Measurements from ENCODE around the gene PGAM5. TPM values are rescaled to one million over a fixed set of nuclear protein-coding genes. Genes with fewer than 3 reads are reported as not detected.

Gene PGAM5
- total RNA-seq, 1 experiment from 2014 or later, result 78.1 TPM

DNA sequence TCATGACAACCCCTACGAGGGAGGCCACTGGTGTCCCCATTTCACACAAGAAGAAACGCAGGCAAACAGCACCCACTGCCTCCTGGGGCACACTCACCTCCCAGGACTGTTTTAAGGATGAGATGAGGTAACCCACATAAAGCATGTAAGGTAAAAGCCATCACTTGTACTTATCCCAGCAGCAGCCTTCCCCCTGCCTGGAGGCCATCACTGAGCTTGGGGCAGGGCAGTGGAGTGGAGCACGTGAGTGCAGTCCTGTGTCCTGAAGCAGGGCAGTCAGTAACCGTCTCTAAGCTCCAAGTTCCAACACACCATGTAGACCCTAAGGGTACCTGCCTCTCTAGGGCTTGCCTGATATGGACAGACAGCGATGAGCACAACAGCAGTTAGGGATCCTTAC lies 25.2 kb upstream of the PGAM5 start:
- peak overlapping the region; percentile 84 for H3K4me3 Mint-ChIP-seq (ENCODE audit: unreplicated experiment)
- intact Hi-C loops (cut with micrococcal nuclease; ENCODE audit: unreplicated experiment), result no loop called here
- DNase-seq, result no peak
- H3K36me3 Mint-ChIP-seq (ENCODE audit: insufficient read depth, unreplicated experiment), result peaks cover 37% of the 10 kb centered on the region
- H3K27ac Mint-ChIP-seq (ENCODE audit: unreplicated experiment), result no peak overlapping the region
- Histone ChIP-seq H3K4me3 (ENCODE audit: low read depth, low read length) (no peak overlapping the region), H3K27me3 (replicated peaks; ENCODE audit: control insufficient read depth, insufficient read depth, low read length) (no peaks in the 10 kb centered on the region), H3K36me3 (ENCODE audit: control insufficient read depth, insufficient read depth, low read length) (no peaks in the 10 kb centered on the region), H3K4me1 (peaks cover 6% of the 10 kb centered on the region), H3K9me3 (no peaks in the 10 kb centered on the region)
- TF ChIP-seq CTCF (IDR thresholded peaks at IDR 0.05; ENCODE audit: insufficient read depth in 1 of 2, low read depth in 1 of 2, low read length in 1 of 2, severe bottlenecking in 1 of 2, unreplicated experiment in 1 of 2), result no peak
- no peaks in the 10 kb centered on the region for H3K9me3 Mint-ChIP-seq (ENCODE audit: unreplicated experiment)
- no peaks in the 10 kb centered on the region for H3K27me3 Mint-ChIP-seq (ENCODE audit: insufficient read depth, unreplicated experiment)
- ChIA-PET POLR2A (no interaction called here), CTCF (interaction anchor here (0.8 kb wide), 1 partner anchor 19 kb away, joined by 4 read pairs; no protein-coding TSS in a partner anchor)
- TSS peak; percentile 84 for BruUV-seq (replicated peaks)
- peaks cover 6% of the 10 kb centered on the region for H3K4me1 Mint-ChIP-seq (ENCODE audit: low read depth, unreplicated experiment)

- Histone ChIP-seq H3K4me3 (ENCODE audit: low read depth, low read length) (peak overlapping the region; percentile 71), H3K4me1 (peaks cover 6% of the 10 kb centered on the region), H3K9me3 (no peaks in the 10 kb centered on the region), H3K27me3 (replicated peaks; ENCODE audit: control insufficient read depth, insufficient read depth, low read length) (no peaks in the 10 kb centered on the region), H3K36me3 (ENCODE audit: control insufficient read depth, insufficient read depth, low read length) (no peaks in the 10 kb centered on the region; the same call in 1 of the 2 replicates)
- no TSS peak for BruUV-seq (replicated peaks)
- no peak for TF ChIP-seq CTCF (IDR thresholded peaks at IDR 0.05; ENCODE audit: insufficient read depth in 1 of 2, low read depth in 1 of 2, low read length in 1 of 2, severe bottlenecking in 1 of 2, unreplicated experiment in 1 of 2)
- Mint-ChIP-seq H3K4me3 (ENCODE audit: unreplicated experiment) (peak overlapping the region; percentile 84), H3K27me3 (ENCODE audit: insufficient read depth, unreplicated experiment) (no peaks in the 10 kb centered on the region), H3K9me3 (ENCODE audit: unreplicated experiment) (no peaks in the 10 kb centered on the region), H3K4me1 (ENCODE audit: low read depth, unreplicated experiment) (peaks cover 6% of the 10 kb centered on the region), H3K36me3 (ENCODE audit: insufficient read depth, unreplicated experiment) (peaks cover 40% of the 10 kb centered on the region), H3K27ac (ENCODE audit: unreplicated experiment) (peak overlapping the region; percentile 76)
- intact Hi-C loops (cut with micrococcal nuclease; ENCODE audit: unreplicated experiment), result loop anchor here (2.0 kb wide), 1 partner anchor 24 kb away; the partner anchor contains the start of gene PGAM5
- ChIA-PET CTCF (no interaction called here), POLR2A (no interaction called here)
- DNase-seq, result no peak
These were observed 23.8 kb upstream of the PGAM5 start for GRCh38 chr12:132686825-132687210.

DNA sequence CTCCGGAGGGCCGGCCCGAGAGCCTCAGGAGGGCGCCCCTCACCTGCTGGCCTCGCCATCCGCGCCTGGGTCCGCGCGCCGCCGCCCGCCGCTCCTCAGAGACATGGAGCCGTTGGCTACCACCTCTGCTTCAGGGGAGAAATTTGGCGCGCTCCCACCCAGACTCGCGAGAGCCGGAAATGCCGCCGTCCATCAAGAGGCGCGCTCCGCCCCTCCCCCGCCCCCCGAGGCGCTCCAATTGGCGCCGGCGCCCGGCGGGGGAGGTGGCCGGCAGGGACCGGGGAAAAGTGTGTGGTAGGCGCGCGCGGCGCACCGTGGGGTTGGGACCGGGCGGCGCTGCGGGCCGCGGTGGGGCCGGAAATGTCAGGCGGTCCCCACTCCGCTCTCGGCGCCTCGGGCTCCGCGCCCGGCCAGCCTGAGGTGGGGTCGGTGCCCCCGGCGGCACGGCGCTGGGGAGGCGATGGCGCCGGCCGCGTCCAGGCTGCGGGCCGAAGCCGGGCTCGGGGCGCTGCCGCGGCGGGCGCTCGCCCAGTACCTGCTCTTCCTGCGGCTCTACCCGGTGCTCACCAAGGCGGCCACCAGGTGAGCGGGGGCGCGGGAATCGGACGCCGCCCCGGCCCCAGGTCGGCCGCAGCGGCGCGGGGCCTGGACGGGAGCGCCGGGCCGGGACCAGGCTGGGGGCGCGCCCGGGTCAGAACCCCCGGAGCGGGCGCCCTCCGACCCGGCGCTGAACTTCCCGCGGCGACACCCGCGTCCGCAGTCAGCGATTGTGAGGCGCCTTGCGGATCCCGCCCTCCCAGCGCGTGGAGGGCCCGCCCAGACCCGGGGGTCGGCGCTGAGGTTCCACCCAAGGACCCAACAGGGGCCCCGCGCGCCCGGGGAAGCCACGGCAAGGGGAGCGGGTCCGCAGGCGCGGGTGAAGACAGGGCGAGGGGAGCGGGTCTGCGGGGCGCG lies 23.2 kb upstream of the PGAM5 start, which contains the start of the genes POLE and PXMP2:
Gene POLE (minus strand): TSS at position 132 of the 954 bp plus-strand sequence. CDS start 27 bp downstream, at position 105.
Gene PXMP2 (plus strand): TSS at position 377 of the 954 bp plus-strand sequence. CDS start 84 bp downstream, at position 461.
- peaks cover 6% of the 10 kb centered on the region for H3K4me1 ChIP-seq
- no peaks in the 10 kb centered on the region for H3K27me3 Mint-ChIP-seq (ENCODE audit: insufficient read depth, unreplicated experiment)
- H3K27me3 ChIP-seq (replicated peaks; ENCODE audit: control insufficient read depth, insufficient read depth, low read length), result no peaks in the 10 kb centered on the region
- ChIA-PET CTCF (no interaction called here), POLR2A (no interaction called here)
- DNase-seq, result peak; percentile 95 to 97
- peak within 1 kb of the TSS; percentile 76 for H3K27ac Mint-ChIP-seq (ENCODE audit: unreplicated experiment)
- BruUV-seq (replicated peaks), result no TSS peak
- peaks cover 6% of the 10 kb centered on the region for H3K4me1 Mint-ChIP-seq (ENCODE audit: low read depth, unreplicated experiment)
- H3K4me3 ChIP-seq (ENCODE audit: low read depth, low read length), result peak within 1 kb of the TSS; percentile 71
- intact Hi-C loops (cut with micrococcal nuclease; ENCODE audit: unreplicated experiment), result loop anchor here (2.0 kb wide), 1 partner anchor 23 kb away; the partner anchor contains the start of gene PGAM5
- no peaks in the 10 kb centered on the region; the same call in 1 of the 2 replicates for H3K36me3 ChIP-seq (ENCODE audit: control insufficient read depth, insufficient read depth, low read length)
- H3K9me3 ChIP-seq, result no peaks in the 10 kb centered on the region
- peak within 1 kb of the TSS; percentile 84 for H3K4me3 Mint-ChIP-seq (ENCODE audit: unreplicated experiment)
- no peaks in the 10 kb centered on the region for H3K9me3 Mint-ChIP-seq (ENCODE audit: unreplicated experiment)
- peaks cover 40% of the 10 kb centered on the region for H3K36me3 Mint-ChIP-seq (ENCODE audit: insufficient read depth, unreplicated experiment)
- TF ChIP-seq CTCF (IDR thresholded peaks at IDR 0.05; ENCODE audit: insufficient read depth in 1 of 2, low read depth in 1 of 2, low read length in 1 of 2, severe bottlenecking in 1 of 2, unreplicated experiment in 1 of 2), result no peak
